Measurements from ENCODE around the gene TACC2.

GRCh38 chr10:122144199-122144598 lies 155.2 kb downstream of the TACC2 start:
- TF ChIP-seq CTCF (IDR thresholded peaks at IDR 0.05; ENCODE audit: extremely low read depth in 1 of 2, insufficient read depth in 1 of 2, low read depth in 1 of 2, low read length in 2 of 2) (no peak), MAX (IDR thresholded peaks at IDR 0.05; ENCODE audit: insufficient read depth, insufficient read length) (no peak), POLR2A (IDR thresholded peaks at IDR 0.05; ENCODE audit: low read depth, low read length) (no peak), EZH2 (IDR thresholded peaks at IDR 0.05; ENCODE audit: borderline replicate concordance, low read depth, low read length, severe bottlenecking) (no peak), POLR2AphosphoS5 (IDR thresholded peaks at IDR 0.05; ENCODE audit: insufficient read depth, low read depth, low read length) (no peak), FOS (IDR thresholded peaks at IDR 0.05; ENCODE audit: borderline replicate concordance, insufficient read depth, low read length) (no peak), JUN (IDR thresholded peaks at IDR 0.05; ENCODE audit: borderline replicate concordance, insufficient read depth, insufficient read length, low read depth) (no peak), GATA2 (IDR thresholded peaks at IDR 0.05; ENCODE audit: insufficient read depth, insufficient read length, low read depth, low read length) (no peak), MYC (IDR thresholded peaks at IDR 0.05; ENCODE audit: low read depth, low read length) (no peak)
